ACC112 (cell line): Measurements from ENCODE around the gene CAPZB.
A peak's percentile ranks its signal among the peaks of the same experiment; 100 is the strongest.

Source experiments
- H2AFZ ChIP-seq: fragments of 200-600 bp; sonication (generic); one replicate; pipeline ENCODE4 v1.6.0; 2017; ENCODE audit warnings: antibody characterized with exemption, low read length; ENCODE audit not compliant: unreplicated experiment
- H3K27ac ChIP-seq: fragments of 200-600 bp; sonication (generic); 2 replicates; pipeline ENCODE4 v1.5.1; 2014; ENCODE audit warnings: low read depth, mild to moderate bottlenecking, antibody characterized with exemption, low read length, moderate library complexity
- H3K27me3 ChIP-seq: fragments of 200-600 bp; sonication (generic); 2 replicates; pipeline ENCODE4 v1.6.1; 2014; ENCODE audit warnings: mild to moderate bottlenecking, antibody characterized with exemption, low read length, moderate library complexity, mixed read lengths; ENCODE audit not compliant: insufficient read depth
- H3K36me3 ChIP-seq: fragments of 200-600 bp; sonication (generic); 2 replicates; pipeline ENCODE4 v1.6.1; 2016; ENCODE audit warnings: mild to moderate bottlenecking, antibody characterized with exemption, low read length, moderate library complexity, mixed read lengths; ENCODE audit not compliant: insufficient read depth
- H3K4me1 ChIP-seq: fragments of 200-600 bp; sonication (generic); one replicate; pipeline ENCODE4 v1.6.1; 2016; ENCODE audit warnings: low read length, mixed read lengths; ENCODE audit not compliant: insufficient read depth, unreplicated experiment, control insufficient read depth
- H3K4me3 ChIP-seq: fragments of 200-600 bp; sonication (generic); 2 replicates; pipeline ENCODE4 v1.5.1; 2014; ENCODE audit warnings: mild to moderate bottlenecking, low read depth, low read length
- H3K79me2 ChIP-seq: fragments of 200-600 bp; sonication (generic); one replicate; pipeline ENCODE4 v1.6.0; 2016; ENCODE audit warnings: low read length; ENCODE audit not compliant: control insufficient read depth, unreplicated experiment, insufficient read depth

The CAPZB gene

DNA sequence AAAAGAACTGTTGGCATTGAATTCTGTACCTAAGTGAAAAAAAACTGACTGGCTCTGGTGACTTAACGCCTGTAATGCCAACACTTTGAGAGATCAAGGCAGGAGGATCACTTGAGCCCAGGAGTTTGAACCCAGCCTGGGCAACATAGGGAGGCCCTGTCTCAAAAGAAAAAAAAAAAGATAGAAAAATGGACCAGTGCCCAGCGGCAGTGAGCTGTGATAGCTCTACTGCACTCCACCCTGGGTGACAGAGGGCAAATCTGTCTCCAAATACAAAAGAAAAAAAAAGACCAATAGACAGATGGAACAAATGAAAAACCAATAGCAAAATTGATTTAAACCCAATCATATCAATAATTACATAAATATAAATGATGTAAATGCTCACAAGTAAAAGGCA, 196.1 kb downstream of the CAPZB start:
- H3K27me3 ChIP-seq, result no peaks in the 10 kb centered on the region
- H3K79me2 ChIP-seq, result no peaks in the 10 kb centered on the region
- H3K36me3 ChIP-seq, result peaks cover 5% of the 10 kb centered on the region; the same call in 1 of the 2 replicates
- H2AFZ ChIP-seq, result peak overlapping the region; percentile 14
- H3K4me1 ChIP-seq, result no peaks in the 10 kb centered on the region
- peak overlapping the region; percentile 78 for H3K4me3 ChIP-seq
- H3K27ac ChIP-seq, result no peak overlapping the region
